Measurements from ENCODE around the gene NDUFAB1. TPM values are rescaled to one million over a fixed set of nuclear protein-coding genes. Genes with fewer than 3 reads are reported as not detected.
A peak's percentile ranks its signal among the peaks of the same experiment; 100 is the strongest.

The NDUFAB1 gene
- total and polyA plus RNA-seq, 2 of the 13 experiments (the other 11 are each of a cell fraction or from before 2014, with no cell fraction given), result 221 to 601 TPM

- TF ChIP-seq PRDM4 (CRISPR knock-in tag; IDR thresholded peaks at IDR 0.05; ENCODE audit: borderline replicate concordance) (peak; percentile 90; the same call in 1 of the 2 replicates), KAT8 (CRISPR knock-in tag; IDR thresholded peaks at IDR 0.05) (peak; percentile 99), ZNF770 (CRISPR knock-in tag; IDR thresholded peaks at IDR 0.05) (no peak; the same call in 1 of the 2 replicates), GTF2F1 (IDR thresholded peaks at IDR 0.05; ENCODE audit: low read length) (no peak), SSRP1 (CRISPR knock-in tag; IDR thresholded peaks at IDR 0.05) (no peak), ZNF446 (CRISPR knock-in tag; IDR thresholded peaks at IDR 0.05) (peak; percentile 96; the same call in 1 of the 2 replicates), DBP (CRISPR knock-in tag; IDR thresholded peaks at IDR 0.05; ENCODE audit: not compliant biosample characterization) (peak; percentile 99), NR2F1 (CRISPR knock-in tag; IDR thresholded peaks at IDR 0.05) (peak; percentile 2 to 59; a peak in 1 of 4 replicates), SP1 (IDR thresholded peaks at IDR 0.05) (no peak), SP1 (CRISPR knock-in tag; IDR thresholded peaks at IDR 0.05) (peak; percentile 77), FOXA3 (CRISPR knock-in tag; IDR thresholded peaks at IDR 0.05) (peak; percentile 55), NAIF1 (CRISPR knock-in tag; IDR thresholded peaks at IDR 0.05; ENCODE audit: borderline replicate concordance) (no peak; the same call in 1 of the 2 replicates), ZNF772 (CRISPR knock-in tag; IDR thresholded peaks at IDR 0.05) (peak; percentile 72), ZFP36 (IDR thresholded peaks at IDR 0.05; ENCODE audit: borderline replicate concordance, low read depth, low read length, partially characterized antibody) (no peak), ZBTB10 (CRISPR knock-in tag; IDR thresholded peaks at IDR 0.05; ENCODE audit: borderline replicate concordance) (peak; percentile 100), ZSCAN12 (CRISPR knock-in tag; IDR thresholded peaks at IDR 0.05) (0 out of 2 replicates have a peak, but pooled peaks have one; percentile 59)
These were observed 45.0 kb upstream of the NDUFAB1 start, which contains the start of the genes DCTN5 and PALB2 (continued) for GRCh38 chr16:23640931-23641765.

Measured in HepG2 (cell line).